HG03520 (cell line): ENCODE results near the gene CFAP221.

Experiments used
- ATAC-seq: cut with Tn5 transposase; IDR thresholded peaks from one replicate; pipeline ENCODE4 v1.9.1; 2021; ENCODE audit warnings: mild to moderate bottlenecking, moderate library complexity; ENCODE audit not compliant: unreplicated experiment

The CFAP221 gene

DNA sequence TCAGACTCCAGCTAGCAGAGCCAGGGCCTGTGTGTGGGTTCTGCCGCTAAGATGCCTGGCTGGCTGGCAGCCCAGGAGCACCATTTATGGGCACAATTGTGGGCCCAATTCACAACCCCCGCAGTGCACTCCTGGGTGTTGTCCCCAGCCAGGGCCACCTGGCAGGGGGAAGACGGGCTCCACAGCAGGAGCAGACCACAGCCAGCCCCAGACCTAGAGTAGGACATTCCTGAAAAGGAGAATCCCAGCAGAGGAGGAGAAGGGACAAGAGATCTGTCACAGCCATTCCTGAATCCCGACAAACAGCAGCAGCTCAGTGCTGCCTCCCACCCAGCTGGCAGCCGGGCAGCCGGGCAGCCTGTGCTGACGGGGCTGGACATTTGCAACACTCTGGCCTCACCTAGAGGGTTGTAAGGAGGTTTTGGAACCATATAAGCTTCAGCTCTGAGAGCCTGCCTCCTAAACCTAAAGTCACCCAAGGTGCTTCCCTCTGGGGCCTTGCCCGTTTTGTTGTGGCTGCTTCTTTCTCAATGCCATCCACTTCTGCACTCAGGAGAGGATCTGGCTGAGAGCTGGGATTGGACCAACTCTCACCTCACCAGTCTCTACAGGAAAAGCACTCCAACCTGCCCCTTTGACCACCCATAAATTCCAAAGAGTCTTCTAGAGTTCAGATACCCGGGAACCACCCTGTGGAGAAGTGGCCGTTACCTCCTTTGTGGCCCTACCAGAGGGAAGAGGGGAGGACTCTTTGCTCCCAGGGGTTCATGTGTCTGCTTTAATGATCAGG, 130.7 kb downstream of the CFAP221 start:
- no peak for ATAC-seq

DNA sequence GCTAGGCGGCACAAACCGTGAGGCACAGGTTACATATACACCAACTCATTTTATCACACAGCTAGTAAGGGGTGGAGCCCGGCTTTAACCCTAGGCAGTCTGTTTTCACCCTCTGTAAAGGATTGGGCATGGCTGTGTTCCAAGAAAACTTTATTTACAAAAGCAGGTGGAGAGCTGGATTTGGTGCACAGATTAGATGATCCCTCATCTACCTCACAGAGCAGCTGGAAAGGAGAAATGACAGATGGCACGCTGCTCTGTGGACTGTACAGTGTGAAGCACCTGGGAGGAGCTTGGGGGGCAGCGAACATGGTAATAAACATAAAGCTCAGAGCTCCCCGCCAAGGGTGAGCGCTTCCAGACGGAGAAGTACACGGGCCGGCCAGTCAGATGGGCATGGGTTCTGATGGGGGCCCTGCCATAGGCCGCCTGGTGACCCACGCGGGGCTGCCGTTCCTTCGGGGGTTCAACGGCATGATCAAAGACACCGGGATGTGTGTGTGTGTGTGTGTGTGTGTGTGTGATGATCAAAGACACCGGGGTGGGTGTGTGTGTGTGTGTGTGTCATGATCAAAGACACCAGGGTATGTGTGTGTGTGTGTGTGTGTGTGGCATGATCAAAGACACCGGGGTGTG, 133.9 kb downstream of the CFAP221 start:
- no peak for ATAC-seq

DNA sequence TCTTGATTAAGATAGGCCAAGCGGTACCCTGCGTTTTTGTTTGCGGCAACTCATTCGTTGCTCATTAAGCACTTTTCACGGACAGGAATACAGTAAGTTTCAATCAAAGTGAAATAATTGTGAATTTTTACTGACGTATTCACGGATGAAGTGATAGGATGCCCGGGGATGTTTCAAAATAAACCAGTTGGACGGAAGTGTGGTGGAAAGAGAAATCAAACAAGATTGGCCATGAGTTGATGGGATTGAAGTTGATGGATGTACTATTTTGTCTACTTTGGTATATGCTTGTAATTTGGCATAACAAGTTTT, 135.2 kb downstream of the CFAP221 start:
- no peak for ATAC-seq

DNA sequence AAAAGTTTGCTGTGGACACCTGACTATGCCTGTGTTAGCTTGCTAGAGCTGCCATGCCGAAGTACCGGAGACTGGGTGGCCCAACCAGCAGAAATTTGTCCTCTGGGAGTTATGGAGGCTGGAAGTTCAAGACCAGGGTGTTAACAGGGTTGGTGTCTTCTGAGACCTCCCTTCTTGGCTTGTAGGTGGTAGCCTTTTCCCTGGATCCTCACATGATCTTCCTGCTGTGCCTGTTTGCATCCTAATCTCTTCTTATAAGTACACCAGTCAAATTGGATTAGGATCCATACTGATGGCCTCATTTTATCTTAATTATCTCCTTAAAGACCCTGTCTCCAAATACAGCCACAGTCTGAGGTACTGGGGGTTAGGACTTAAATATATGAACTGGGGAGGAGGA, 135.6 kb downstream of the CFAP221 start:
- ATAC-seq = no peak

DNA sequence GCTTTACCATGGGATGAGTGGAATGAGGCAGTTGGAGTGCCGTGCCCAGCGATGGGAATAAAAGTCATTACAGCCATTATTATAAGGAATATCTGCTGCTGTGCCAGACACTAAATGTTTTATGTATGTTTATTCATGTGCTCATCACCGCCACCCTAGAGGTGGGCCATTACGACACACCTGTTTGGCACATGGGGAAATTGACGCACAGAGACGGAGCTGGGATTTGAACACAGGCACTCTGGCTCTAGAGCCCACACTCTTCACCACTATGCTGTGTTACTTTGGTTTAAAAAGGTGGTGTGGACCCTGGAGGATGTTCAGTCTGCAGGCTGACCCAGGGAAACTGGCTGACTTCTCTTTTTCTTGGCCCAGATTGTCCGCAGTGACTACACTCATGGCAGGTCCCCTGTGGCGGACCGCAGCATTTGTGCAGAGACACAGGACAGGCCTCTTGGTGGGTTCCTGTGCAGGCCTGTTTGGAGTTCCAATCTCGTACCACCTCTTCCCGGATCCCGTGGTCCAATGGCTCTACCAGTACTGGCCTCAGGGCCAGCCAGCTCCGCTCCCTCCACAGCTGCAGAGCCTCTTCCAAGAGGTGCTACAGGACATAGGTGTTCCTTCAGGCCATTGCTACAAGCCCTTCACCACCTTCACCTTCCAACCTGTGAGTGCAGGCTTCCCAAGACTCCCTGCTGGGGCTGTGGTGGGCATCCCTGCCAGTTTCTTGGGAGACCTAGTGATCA, 136.4 kb downstream of the CFAP221 start:
- no peak for ATAC-seq

DNA sequence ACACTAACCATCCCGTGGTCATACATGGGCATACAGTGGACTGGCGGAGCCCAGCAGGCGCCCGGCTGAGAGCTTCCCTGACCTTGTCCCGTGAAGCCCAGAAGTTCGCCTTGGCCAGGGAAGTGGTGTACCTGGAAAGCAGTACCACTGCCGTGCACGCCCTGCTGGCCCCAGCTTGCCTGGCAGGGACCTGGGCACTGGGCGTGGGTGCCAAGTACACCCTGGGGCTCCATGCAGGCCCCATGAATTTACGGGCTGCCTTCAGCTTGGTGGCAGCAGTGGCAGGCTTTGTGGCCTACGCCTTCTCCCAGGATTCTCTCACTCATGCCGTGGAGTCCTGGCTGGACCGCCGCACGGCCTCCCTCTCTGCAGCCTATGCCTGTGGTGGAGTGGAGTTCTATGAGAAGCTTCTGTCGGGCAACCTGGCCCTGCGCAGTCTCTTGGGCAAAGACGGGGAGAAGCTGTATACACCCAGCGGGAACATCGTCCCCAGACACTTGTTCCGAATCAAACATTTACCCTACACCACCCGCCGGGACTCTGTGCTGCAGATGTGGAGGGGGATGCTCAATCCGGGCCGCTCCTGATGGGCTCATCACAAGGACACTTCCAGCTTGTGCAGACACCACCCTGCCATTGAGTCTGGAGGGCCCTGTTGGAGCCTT, 137.1 kb downstream of the CFAP221 start:
- no peak for ATAC-seq

DNA sequence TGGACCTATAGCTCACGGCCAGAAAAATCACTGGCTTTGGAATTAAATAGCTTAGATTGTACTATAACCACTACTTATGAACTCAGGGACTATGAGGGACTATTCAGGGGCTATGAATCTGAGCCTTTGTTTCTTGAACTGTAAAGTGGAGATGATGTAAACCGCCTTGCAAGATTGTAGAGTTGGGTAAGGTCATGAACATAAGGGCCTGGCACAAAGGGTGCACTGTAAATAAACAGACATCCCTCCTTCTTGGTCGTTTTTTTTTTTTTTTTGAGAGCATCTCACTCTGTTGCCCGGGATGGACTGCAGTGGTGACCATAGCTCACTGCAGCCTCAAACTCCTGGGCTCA, 137.6 kb downstream of the CFAP221 start:
- no peak for ATAC-seq

DNA sequence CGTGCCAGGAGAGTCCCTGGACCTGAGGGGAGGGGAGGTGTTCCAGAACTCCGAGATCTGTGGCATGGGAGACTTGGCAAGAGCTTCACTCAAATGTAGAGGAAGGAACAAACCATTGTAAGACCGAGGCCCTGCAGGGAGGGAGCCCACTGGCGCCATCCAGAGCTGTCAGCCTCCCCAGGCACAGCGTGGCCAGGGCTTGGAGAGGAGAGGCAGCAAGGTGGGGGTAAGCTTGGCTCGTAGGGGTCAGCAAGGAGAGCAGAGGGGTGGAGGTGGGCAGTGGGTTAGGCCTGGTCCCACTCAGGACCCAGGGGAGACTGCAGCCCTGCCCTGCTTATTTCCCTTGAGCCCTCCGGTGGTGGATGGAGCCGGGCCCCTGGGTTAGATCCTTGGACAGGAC, 138.3 kb downstream of the CFAP221 start:
- ATAC-seq = no peak

DNA sequence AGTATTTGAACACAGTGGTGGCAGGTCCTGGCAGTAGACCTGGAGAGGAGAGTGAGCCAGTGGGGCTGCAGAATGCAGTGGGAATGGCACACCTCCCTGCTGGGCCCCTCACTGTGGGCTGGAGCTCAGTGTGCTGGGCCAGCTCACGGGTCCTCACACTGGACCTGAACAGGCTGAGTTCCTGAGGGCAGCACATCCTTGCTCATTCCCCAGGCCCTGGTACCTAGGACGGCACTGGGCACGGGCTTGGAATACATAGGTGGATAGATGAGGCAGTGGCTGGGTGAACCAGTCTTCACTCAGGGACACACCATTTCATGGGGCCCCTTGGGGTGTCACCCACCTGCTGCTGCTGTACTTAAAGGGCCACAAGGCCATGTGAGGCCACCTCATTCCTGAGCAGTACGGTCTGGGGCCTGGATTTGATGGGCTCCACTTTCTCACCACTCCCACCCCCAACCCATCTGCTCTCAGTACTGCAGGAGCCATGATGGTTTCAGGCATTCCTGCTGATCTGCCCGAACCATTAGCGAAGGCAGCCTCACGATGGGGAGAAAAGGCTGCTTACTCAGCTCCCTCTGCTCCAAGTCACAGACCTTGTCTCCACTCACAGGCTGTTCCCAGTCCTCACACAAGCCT, 138.9 kb downstream of the CFAP221 start:
- no peak for ATAC-seq

DNA sequence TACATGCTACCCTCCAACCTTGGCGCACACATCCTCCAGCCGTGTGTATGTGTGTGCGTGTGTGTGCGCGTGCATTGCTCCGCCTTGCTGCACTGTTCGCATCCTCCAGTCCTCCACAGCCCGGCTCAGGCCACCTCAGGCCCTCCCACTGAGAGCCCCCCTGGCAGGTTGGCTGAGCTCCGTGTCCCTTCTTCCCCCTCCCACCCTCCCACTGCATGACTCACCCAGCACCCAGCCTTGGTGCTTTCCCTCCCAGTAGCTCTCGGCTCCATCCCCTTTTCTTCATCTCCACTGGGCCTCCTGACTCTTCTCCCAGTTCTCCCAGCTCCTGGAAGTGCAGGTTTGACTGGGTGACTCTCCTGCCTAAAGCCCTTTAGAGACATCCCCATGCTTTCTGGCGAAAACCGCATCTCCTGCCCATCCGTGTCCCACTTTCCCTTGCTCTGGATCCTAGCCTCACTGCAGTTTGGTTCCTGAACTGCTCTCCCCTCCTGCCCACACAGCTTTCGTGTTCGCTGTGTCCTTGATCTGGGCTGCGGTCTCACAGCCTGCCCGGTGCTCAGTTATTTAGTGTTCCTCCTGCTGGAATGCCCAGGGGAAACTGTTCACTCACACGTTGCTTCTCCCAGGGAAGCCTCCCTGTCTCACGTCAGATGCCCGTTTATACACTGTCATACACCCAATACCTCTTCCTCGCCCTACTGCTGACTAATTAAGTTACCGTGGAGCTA, 139.6 kb downstream of the CFAP221 start:
- no peak for ATAC-seq

DNA sequence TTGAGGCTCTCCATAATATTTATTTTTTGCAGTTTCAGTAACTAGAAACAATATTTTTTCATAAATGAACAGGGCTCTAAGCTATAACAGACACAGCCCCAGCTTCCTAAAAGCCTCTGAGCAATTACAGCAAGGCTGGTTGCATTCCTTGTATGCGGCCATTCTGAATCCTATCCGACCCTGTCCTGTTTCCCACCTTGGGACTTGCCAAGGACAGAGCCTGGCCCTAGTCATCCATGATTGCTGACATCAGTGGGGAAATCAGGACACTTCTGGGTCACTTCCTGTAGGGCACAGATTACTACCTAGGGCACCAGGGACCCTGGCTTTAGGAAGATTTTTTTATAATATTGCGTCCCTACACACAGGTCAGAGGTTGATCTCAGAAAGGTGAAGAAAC, 140.3 kb downstream of the CFAP221 start:
- no peak for ATAC-seq

DNA sequence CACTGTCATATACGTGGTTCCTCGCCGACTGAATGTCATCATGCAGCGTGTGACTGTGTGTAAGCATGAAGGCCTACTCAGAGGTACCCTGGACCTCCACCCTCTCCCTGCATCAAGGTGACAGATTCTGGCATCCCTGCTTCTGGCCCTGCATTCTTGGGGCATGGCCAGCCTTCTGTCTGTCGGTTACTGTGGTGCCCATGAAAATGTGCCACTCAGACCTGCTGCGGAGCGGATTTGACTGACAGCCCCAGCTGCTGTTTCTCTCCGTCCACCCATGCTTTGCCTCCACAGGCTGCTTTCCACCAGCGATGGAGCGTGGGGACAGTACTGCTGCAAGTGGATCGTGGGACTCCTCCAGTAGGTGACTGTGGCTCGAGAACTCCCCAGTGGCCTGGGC, 144.4 kb downstream of the CFAP221 start:
- no peak for ATAC-seq

DNA sequence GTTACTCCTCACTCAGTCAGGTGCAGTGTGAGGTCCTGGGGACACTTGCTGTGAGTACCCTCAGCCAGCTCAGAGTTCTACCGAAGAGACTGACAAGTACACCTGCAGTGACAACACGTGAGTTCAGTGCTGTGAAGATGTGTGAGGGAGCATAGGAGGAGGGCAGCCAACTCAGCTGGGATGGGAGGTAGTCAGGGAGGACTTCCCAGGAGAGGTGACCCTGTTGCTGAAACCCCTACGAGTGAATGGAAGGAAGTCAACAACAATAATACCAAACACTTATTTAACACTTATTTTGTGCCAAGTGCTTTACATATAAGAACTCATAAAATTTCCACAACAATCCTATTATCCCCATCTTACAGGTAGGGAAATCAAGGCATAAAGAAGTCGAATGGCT, 145.0 kb downstream of the CFAP221 start:
- no peak for ATAC-seq

DNA sequence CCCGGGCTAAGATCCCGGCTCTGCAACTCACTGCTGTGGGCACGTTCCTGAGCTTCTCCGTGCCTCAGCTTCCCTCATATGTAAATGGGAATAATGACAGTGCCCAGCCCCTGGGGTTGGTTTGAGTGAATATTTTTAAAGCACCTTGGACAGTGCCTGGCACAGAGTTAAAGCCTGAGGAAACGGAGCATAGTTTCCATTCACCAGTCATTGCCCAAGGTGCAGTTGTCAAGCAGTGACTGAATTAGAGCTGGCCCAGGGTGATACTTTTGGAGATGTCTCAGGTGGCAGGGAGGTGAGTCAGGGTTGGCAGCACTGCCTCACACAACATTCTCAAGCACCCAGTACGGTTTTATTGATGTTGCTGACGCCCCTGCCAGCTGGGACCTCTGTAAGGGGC, 146.9 kb downstream of the CFAP221 start:
- ATAC-seq = no peak

DNA sequence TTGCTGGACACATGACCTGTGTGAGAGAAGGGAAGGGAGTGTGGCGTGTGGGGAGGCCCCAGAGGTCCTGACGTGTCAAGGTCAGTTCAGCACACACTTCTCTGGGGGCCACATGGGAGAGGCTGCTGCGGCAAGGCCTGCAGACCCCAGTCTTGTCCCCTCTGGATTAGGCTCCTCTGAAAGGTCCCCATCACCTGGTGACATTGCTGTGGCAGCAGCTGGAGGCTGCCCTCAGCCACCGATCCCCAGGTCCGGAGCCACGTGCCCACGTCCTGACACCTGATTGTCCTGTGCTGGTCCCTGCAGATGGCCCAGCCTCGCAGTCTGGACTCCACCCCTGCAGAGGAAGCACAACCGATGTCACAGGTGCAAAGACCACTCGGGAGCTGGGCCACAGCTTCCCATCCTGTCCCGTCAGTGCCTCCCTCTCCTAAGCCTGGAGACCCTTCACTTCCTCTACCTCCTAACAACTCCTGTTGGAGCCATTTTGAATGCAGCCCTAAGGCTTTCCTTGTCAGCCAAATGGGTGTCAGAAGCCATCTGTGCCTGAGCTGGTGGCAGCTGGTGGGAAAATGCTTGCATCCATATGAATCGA, 147.5 kb downstream of the CFAP221 start:
- ATAC-seq = no peak

DNA sequence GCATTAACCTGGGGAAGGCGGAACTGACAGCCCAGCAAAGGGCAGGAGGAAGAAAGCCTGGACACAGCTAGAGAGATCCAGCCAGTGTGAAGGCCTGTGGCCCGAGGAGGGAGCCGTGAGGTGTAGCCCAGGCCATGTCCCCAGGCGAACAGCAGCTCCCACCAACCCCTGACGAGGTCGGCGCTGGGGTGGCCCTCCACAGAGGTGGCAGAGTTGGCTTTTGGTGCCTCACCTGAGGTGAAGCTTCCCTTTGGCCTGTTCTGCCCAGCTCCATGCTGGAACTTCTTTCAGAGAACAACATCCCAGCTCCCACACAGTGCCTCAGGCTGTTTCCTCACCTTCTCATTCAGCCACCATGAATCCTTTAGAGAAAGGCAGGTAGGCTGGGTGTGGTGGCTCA, 148.1 kb downstream of the CFAP221 start:
- no peak for ATAC-seq

DNA sequence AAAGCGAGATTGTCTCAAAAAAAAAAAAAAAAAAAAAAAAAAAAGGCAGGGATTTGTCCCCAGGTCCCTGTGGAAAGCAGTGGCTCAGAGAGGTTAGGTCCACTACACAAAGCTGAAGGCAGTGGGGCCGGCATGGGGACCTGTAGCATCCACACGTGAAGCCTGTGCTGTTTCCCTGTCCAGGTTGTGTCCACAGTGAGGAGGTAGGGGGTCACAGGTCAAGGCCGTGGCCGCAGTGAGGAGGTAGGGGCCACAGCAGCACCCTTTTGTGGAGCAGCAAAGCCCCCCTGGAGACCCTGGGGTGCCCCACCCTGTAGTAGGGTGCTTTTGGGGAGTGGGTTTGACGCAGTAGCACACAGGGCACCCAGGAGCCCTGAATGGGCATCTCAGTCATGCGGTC, 148.7 kb downstream of the CFAP221 start:
- no peak for ATAC-seq

DNA sequence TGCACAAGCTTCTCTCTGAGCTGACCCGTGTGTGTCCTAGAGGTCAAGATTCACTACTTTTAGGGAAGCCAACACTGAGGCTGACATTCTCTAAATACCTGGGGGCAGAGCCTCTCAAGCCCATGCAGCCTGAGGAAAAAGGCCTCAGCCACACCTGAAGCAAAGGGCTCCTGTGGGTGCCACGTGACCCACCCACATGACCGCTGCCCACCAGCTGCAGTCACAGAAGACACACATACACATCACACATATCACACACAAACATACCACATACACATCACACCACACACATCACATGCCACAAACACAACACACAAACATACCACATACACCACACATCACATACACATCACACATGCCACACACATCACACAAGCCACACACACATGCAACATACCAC, 149.3 kb downstream of the CFAP221 start:
- no peak for ATAC-seq

DNA sequence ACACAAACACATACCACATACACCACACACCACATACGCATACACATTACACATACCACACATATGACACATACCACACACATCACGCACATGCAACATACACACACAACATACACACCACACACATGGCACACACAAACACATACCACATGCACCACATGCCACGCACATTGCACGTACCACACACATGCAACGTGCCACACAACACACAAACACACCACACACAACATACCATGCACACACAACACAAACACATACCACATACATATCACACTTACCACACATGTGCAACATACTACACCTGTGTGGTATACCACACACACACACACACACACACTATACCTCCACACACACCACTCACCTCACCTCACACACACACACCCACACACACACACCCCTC, 149.7 kb downstream of the CFAP221 start:
- no peak for ATAC-seq

DNA sequence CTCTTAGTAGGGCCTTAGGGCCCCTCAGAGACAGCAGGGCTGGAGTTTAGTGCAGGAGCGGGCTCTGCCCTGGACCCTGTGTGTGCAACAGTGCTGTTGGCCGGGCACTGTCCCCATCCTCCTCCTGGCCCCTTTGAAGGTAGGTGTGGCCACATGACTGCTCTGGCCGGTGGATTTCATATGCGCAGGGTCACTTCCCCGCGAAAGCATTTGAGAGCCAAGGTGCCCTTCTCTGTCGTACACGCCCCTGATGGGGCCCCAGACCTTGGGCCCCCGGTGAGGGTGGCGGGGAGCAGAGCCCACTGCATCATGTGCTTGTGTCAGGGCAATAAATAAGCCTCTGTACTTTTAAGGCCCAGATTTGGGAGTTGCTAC, 150.2 kb downstream of the CFAP221 start:
- no peak for ATAC-seq
